ENCODE results near the gene HEXIM1. TPM values are rescaled to one million over a fixed set of nuclear protein-coding genes. Genes with fewer than 3 reads are reported as not detected.

The HEXIM1 gene
- total and polyA plus RNA-seq, 8 donors = 6.8 to 17.2 (median 12.0) TPM

DNA sequence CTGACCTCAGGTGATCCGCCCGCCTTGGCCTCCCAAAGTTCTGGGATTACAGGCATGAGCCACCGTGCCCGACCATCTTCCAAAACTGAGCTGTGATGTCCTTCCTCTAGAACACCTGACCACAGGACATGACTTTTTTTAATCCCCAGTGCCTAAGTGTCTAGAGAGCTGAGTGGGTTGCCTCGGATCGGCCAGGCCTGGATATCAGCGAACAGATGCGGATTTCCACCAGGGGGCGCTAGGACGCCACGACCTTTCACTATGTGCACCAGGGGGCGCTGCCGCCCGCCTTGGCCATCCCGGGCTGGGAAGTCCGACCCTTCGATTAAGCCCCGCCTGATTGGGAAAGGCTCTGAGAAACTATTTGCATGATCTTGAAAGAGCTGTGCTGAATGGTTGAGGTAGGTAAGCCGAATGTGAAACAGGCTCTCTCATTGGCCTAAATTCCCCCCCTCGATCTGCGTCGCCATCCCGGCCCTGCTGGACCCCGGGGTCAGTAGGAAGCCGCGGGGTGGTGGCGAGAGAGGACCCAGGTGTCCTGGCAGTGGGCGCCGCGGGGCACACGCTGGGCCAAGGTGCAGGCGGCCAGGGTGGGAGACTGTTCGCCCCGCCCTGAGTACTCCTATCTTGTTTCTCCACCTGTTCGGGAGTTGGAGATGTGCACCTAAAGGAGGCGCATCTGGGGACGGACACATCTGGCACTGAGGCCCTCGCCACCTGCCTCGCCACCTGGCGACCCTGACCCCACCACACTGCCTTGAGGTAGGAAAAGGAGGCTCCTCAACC lies 12.9 kb upstream of the HEXIM1 start, which contains the start of gene ACBD4:
TSS of gene ACBD4 (plus strand) at position 496 of the 786 bp plus-strand sequence. CDS start 458 bp downstream, outside the sequence.
- ATAC-seq (peak; percentile 77 to 90 (median 84)), FAIRE-seq (peak; percentile 95), DNase-seq (peak; percentile 94 to 99 (median 96))
- peak within 1 kb of the TSS; percentile 71 to 82 (median 81) for H3K4me3 ChIP-seq
- WGBS, 2 donors = 5% methylated on average over 40 of the region's 40 CpGs
- TF ChIP-seq, protein P1, sequence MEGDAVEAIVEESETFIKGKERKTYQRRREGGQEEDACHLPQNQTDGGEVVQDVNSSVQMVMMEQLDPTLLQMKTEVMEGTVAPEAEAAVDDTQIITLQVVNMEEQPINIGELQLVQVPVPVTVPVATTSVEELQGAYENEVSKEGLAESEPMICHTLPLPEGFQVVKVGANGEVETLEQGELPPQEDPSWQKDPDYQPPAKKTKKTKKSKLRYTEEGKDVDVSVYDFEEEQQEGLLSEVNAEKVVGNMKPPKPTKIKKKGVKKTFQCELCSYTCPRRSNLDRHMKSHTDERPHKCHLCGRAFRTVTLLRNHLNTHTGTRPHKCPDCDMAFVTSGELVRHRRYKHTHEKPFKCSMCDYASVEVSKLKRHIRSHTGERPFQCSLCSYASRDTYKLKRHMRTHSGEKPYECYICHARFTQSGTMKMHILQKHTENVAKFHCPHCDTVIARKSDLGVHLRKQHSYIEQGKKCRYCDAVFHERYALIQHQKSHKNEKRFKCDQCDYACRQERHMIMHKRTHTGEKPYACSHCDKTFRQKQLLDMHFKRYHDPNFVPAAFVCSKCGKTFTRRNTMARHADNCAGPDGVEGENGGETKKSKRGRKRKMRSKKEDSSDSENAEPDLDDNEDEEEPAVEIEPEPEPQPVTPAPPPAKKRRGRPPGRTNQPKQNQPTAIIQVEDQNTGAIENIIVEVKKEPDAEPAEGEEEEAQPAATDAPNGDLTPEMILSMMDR (IDR thresholded peaks at IDR 0.05) = peak; percentile 100
- intact Hi-C loops (cut with DNase I) = loop anchor here in 2 of 3 donors (5.0 kb wide), 1 partner anchor 62 kb away; no protein-coding TSS in a partner anchor
- H3K27me3 ChIP-seq = no peaks in the 10 kb centered on the region
- peak within 1 kb of the TSS; percentile 53 to 79 (median 69) for H3K27ac ChIP-seq
- H3K4me1 ChIP-seq = peaks cover 0 to 16% (median 0%) of the 10 kb centered on the region in 3 donors
- H3K36me3 ChIP-seq = no peaks in the 10 kb centered on the region
- no peaks in the 10 kb centered on the region for H3K9me3 ChIP-seq

DNA sequence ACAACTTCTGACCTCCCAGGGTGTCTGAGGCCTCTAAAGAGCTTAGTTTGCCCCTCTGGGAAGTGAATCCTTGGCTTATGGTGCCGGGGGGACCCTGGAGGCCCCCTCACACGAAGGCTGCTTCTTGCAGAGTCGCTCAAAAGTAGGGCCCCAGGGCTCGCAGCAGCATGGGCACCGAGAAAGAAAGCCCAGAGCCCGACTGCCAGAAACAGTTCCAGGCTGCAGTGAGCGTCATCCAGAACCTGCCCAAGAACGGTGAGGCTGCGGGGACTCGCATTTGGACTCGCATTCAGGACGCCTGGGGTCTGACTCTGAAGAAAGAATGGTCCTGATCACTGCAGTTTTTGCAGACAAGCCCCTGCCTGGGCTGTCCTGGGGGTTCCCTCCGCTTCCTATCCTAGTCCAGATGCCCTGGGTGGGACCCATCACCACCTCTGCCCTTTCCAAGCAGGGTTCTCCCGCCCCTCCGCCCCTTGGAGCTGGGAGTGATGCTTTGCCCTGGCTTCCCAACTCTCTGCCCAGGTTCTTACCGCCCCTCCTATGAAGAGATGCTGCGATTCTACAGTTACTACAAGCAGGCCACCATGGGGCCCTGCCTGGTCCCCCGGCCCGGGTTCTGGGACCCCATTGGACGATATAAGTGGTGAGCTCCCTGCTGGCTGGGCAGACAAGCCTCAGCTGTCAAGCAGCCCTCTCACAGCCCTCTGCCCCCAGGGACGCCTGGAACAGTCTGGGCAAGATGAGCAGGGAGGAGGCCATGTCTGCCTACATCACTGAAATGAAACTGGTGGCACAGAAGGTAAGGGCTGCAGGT lies 12.1 kb upstream of the HEXIM1 start:
- TF ChIP-seq, protein P1 (IDR thresholded peaks at IDR 0.05) = no peak
- Histone ChIP-seq H3K27ac (peak overlapping the region; percentile 53 to 79 (median 69)), H3K9me3 (no peaks in the 10 kb centered on the region), H3K4me1 (peaks cover 0 to 16% (median 0%) of the 10 kb centered on the region in 3 donors), H3K4me3 (peak overlapping the region; percentile 71 to 82 (median 81)), H3K36me3 (no peaks in the 10 kb centered on the region), H3K27me3 (no peaks in the 10 kb centered on the region)
- DNase-seq = peak in 3 of 6 donors; percentile 47 to 72 (median 63)
- intact Hi-C loops (cut with DNase I) = loop anchor here in 2 of 3 donors (5.0 kb wide), 1 partner anchor 61 kb away; no protein-coding TSS in a partner anchor
- peak in 2 of 4 donors; percentile 3 to 4 for ATAC-seq
- WGBS, 2 donors = 26 to 35% methylated on average over 19 to 21 of the region's 21 CpGs
- FAIRE-seq = no peak

DNA sequence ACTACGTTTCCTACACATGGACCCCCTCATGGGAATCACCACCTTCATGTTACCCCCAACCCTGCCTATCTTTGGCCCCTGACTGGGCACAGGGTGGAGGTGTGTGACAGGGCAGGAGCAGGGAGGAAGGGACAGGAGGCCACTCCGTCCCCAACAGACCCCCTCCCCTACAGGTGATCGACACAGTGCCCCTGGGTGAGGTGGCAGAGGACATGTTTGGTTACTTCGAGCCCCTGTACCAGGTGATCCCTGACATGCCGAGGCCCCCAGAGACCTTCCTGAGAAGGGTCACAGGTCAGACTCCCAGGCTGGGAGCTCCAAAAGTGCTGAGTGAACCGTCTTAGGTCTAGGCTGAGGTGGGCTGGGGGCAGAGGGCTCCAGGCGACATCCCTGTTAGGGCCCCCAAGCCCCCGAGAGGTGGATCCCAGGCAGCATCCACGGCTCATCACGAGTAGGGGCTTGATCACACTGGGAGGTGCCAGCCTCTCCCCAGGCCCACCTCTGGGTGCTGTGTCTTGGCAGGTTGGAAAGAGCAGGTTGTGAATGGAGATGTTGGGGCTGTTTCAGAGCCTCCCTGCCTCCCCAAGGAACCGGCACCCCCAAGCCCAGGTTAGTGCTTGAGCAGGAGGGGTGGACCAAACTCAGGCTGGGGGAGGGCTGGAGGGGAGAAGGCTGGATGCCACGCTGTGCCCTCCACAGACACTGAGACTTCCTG lies 11.3 kb upstream of the HEXIM1 start:
- Histone ChIP-seq H3K27ac (no peak overlapping the region), H3K4me3 (peak overlapping the region in 2 of 4 donors; percentile 81 to 82)
- intact Hi-C loops (cut with DNase I) = loop anchor here in 2 of 3 donors (5.0 kb wide), 1 partner anchor 60 kb away; no protein-coding TSS in a partner anchor

More for the DNA sequence above, 11.3 kb upstream of the HEXIM1 start:
- no peak for ATAC-seq
- Histone ChIP-seq H3K27me3 (no peaks in the 10 kb centered on the region), H3K36me3 (no peaks in the 10 kb centered on the region), H3K4me1 (peaks cover 0 to 16% (median 0%) of the 10 kb centered on the region in 3 donors), H3K9me3 (no peaks in the 10 kb centered on the region)
- TF ChIP-seq, protein P1 (IDR thresholded peaks at IDR 0.05) = no peak
- 71 to 75% methylated on average over 12 of the region's 12 CpGs for WGBS, 2 donors
- FAIRE-seq = no peak
- DNase-seq = peak in 2 of 6 donors; percentile 42 to 71
